UCSD-AML1 (cell line): ENCODE results near the gene KLK13.

Source experiments
- DNase-seq: peaks from one replicate; lab custom pipeline; 2025; ENCODE audit not compliant: unreplicated experiment; lab: John Stamatoyannopoulos, UW

The KLK13 gene, protein sequence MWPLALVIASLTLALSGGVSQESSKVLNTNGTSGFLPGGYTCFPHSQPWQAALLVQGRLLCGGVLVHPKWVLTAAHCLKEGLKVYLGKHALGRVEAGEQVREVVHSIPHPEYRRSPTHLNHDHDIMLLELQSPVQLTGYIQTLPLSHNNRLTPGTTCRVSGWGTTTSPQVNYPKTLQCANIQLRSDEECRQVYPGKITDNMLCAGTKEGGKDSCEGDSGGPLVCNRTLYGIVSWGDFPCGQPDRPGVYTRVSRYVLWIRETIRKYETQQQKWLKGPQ

DNA sequence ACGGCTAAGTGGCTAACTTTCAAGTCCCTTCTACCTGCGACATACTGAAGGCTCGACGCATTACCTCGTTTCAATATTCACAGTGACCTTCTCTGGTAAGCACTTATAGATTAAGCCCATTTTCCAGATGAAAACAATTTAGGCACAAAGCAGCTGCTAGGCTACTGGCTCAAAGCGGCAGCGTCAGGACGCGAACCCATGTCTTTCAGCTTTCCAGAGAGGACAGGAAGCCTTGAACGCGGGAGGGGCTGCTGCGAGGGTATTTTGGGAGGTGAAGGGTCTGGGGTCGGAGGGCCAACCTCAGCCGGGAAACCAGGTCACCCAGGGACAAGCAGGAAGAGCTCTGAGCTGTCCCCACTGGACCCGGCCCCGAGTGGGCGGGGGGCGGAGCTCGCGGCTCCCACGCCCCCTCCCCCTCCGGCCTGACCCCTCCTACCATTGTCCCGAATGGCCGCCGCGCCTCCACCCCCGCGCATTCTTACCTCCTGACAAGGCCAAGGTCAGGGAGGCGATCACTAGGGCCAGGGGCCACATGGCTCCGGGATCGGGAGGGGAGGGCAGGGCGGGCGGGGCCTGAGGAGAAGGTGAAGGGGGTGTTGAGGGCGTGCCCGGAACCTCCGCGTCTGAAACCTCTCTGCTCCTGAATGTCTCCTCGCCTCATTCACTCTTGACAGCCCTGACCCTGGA is at the start of gene KLK13:
KLK13 (minus strand) TSS at position 559 of the 687 bp plus-strand sequence; CDS start at position 534, 25 bp downstream.
- no peak for DNase-seq

DNA sequence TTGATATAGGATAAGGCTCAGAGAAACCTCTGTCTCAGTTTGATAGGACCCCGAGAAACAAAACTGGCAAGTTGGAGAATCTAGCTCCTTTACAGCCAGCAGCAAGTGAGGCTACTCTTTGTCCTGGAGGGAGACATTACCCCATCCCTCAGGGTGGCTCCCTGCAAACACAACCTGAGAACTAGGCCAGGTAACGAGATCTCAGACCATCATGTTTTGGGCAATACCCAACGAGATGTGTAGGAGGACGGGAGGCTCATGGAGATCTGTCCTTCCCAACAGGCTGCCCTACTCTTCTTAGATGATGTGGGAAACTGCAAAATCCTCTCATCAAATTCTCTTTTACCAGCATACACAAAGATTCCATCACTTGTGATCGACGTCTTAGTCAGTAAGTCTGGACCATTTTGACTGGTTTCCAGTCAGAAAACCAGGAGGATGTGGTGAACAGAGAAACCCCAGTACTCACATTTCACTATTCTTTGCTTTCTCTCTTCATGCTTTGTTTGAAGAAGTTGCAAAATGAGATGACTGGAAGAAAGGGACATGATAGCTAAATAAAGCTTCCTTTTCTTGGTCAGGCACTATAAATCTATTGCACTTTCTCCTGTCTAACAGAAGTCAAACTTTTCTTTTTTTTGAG is 49.3 kb upstream of the KLK13 start:
- DNase-seq, result no peak

DNA sequence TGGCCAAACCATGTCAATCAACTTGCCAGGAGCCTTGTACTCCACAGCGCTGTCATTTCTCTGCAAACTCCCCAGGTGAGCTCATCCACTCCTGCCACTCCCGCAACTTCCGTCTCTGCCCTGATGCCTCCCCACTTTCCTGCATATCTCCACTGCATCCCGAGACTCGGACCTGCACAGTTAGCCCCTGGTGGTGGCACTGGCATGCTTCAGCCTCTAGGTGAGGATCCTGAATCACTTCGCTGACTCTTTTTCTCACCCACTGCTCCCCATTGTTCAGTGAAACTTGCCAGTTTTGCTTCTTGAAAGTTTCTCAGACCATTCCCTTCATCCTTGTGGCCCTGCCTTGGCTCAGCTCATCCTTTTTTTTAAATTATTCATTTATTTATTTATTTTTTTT is 46.7 kb upstream of the KLK13 start:
- DNase-seq, result peak; percentile 38

DNA sequence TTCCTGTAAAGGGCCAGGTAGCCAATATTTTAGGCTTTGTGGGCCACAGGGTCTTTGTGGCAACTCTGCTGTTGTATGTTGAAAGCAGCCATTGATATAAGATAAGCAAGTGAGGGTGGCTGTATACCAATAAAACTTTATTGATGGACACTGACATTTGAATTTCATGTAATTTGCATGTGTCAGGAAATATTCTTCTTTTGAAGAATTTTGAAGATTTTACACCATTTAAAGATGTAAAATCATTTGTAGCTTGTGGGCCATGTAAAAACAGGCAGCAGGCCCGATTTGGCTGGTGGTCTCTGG is 45.7 kb upstream of the KLK13 start:
- DNase-seq, result no peak

DNA sequence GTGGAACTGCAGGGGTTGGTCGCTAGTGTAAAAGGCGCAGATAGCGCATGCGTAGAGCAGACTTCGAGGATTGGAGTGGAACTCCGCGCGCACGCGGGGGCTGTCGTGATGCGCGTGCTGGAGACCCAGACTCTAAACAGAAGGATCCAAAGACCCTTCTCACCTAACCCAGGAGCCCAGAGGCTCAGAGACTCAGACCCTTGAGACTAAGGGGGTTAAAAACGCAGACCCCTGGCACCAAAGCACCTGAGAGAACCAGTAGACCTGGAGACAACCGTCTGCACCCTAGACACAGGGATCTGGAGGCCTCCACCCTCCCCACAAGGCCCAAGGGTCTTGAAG is 43.9 kb upstream of the KLK13 start:
- DNase-seq, result no peak

DNA sequence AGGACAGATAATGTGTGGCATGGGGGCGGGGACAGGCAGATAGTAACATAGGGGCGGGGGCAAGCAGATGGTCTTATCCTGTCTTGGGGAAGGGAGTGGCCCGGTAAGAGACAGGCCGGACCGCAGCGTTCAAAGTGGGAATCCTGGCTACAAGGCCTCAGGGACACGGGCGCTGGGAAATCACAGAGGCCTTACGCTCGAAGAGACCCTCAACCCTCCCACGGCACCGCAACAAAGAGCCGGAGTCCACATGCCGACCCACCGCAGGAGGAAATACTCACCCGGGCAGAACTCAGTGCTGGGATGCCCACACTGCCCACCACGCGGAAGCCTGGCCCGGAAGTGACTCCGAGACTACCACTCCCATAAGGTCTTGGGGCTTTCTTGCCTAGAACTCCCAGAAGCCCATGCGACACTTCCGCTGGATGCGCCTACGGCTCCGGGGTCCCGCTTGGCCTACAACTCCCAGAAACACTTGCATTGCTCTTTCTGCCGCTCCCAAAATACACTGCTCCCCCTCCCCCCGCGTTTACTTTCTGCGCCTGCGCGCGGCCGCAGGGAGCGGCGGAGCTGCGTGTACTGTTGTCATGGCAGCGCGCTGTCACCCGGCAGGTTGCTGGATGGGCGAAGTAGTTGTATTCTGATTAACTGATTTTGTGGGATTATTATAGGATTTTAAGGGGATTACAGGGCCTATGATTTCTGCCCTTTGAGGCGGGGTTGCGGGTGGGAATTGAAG is 43.3 kb upstream of the KLK13 start, which contains the start of gene CTU1:
CTU1 (minus strand) TSS at position 344 of the 739 bp plus-strand sequence. CDS start 3,840 bp downstream, outside the sequence.
- peak; percentile 99 for DNase-seq

DNA sequence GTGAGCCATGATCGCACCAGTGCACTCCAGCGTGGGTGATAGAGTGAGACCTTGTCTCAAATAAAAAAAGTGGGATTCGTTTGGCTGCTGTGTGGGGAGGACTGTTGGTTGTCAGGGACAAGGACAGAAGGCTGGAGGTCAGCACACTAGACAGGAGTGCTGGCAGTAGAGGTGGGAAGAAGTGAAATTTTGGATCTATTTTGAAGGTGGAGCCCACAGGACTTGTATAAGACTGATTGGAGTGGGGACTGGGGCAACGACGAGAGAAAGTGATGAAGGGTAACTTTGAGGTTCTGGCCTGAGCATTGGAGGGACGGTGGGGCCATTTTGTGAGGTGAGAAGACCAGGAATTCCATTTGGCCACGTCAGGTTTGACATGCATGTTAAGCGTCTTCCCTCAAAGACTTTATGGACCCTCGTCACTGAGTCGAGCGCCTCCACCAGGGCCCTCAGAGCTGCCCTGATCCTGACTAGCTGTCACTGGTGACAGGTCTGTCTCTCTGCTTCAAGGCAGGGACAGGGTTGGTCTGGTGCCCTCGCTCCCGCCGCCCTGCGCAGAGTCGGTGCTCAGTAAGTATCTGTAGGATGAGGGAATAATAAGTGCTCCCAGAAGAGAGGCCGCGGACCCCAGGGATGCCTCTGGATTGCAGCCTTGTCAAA is 42.6 kb upstream of the KLK13 start:
- DNase-seq, result no peak

DNA sequence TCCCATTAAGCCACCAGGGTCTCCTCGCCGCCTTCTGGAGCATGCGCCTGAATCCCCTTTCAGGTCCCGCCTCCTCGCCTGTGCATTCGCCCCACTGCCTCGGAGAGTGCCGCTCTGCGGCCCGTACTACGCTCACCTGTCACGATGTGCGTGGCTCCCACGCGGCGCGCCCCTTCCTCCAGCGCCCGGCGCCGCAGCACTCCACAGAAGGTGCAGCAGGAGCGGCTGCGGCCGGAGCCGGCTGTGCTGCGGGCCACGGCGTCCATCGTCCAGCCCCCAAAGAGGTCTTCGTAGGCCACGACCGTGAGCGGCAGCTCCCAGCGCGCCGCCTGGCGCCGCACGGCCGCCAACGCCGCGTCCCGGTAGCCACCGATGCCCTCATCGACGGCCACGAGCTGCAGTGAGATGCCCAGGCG is 39.0 kb upstream of the KLK13 start:
- DNase-seq, result no peak

DNA sequence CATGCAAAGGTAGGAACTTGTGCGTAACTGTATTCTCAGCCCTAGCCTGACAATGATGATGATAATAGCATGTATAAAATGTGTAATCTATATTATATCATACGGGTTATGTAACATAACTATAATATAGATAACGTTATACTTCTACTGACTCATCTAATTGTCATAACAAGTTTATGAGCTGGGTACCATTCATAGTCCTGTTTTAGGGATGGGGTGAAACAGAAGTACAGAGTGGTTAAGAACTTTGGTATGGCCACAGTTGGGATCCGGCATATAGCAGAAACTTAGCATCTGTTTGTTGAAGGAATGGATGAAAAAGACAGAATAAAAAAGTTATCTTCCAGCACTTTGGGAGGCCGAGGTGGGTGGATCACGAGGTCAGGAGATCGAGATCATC is 38.1 kb upstream of the KLK13 start:
- DNase-seq, result no peak

DNA sequence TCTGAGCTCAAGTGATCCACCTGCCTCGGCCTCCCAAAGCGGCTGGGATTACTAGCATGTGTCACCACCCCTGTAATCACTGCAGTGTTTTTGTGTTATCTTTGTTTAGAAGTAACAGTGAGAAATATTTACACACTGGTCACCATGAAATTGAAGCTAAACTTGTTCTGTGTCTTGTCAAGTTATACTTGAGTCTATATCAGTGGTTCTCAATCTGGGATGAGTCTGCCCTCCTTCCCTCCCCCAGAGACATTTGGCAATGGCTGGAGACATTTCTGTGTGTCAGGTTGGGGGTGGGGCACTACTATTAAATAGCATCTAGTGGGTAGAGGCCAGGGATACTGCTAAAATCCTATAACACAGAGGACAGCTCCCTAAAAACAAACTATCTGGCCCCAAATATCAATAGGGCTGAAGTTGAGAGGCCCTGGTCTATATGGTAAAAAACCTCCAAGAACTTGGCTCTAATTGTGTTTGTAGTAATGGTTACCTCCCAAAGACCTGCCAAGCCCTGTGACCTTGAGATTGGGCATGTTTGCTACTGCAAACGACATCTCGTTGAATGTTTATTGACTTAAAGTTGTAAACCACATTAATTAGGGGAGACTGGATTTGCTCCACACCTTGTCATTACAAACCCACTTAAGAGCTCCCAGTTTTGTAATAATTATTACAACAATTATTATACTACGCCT is 36.4 kb upstream of the KLK13 start:
- no peak for DNase-seq

DNA sequence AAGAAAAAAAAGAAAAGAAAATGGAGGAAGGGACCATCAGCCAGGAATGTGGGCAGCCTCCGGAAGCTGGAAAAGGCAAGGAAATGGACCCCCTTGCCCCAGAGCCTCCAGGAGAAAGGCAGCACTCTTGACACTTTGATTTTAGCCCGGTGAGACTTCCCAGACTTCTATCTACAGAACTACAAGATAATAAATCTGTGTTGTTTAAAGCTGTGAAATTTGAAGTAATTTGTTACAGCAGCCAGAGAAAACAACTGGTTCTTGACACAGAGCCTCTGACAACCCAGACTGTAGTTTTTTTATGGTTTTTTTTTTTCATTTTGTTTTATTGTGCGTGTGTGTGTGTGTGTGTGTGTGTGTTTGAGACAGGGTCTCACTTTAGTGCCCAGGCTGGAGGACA is 35.7 kb upstream of the KLK13 start:
- DNase-seq, result no peak

DNA sequence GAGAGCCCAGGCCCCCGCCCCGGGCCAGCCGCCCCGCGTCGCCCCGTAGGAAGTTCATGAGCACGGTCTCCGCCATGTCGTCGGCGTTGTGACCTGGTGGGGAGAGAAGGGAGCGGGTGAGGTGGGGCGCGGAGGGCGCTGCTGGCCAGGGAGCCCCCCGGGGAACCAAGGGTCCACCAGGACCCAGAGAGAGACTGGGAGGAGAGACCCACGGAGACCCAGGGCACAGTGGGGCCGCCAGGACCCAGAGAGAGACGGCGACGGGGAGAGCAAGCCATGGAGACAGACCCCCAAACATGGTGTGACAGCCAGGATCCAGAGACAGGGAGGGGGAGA is 34.1 kb upstream of the KLK13 start:
- no peak for DNase-seq

DNA sequence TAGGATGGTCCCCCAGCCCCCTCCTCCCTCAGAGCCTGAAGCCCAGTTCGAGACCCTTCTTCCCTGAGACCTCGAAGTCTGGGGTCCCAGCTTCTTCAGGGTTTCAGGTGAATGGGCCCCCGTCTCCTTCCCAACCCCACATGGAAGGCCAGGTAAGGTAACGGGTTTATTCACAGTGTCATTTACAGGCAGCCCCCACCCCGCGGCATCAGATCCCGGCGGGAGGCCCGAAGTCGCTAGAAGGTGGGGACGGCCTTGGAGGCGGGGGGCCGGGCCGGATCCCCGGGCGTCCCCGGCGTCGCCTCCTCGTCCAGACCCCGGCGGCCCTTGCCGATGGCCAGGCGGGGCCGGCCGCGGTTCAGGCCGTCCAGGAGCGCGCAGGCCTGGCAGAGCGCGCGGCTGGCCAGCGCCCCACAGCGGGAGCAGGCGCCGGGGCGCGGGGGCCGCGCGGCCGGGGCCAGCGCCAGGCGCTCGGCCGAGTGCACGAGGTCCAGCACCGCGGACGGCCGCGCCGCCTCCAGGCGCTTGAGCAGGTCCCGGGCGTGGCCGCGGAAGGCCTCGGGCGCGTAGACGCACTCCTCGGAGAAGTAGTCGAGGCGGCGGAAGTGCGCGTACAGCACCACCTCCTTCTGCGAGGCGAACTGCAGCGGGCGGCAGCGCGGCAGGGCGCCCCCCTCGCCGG is 33.6 kb upstream of the KLK13 start:
- DNase-seq, result no peak

DNA sequence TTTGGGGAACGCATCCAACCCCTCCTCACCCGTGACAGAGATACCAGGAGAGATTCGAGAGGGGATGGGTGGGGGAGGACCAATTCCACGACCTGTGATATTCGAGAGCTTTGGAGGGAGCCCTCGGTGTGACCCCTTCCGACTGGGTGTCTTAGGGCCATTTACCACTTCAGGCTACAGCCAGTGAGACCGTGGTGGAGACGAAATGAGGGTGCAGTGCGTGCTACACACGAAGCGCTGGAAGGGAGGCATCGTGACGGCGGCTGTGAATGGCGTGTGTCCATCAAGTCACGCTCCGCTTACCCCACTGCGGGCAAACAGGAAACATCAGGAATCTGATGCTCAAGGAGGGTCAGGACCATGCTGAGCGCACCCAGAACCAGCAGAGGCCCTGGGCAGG is 32.9 kb upstream of the KLK13 start:
- no peak for DNase-seq

DNA sequence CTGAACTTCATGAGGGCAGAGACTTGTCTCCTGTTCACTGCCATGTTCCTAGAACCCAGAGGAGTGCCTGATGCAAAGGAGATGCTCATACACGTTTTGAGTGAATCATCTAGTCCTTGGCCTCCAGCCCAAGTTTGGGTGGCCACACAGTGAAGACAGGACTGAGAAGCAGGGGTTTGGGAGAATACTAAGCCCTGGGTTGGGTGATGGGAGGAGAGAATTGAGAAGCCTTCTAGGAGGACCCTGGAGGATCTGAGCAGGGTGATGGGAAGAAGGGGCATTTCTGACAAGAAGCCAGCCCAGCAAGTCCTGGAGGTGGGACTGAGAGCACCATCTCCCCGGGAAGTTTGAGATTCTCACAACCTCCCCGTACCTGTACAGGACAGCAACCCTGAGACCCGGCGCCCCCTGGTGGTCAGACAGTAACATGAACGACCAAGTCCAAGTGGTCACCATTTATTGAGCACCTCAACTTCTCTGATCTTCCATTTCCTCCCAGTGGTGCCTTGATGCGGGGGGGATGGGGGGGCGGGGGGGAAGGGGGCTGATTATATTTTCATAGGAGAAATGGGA is 32.4 kb upstream of the KLK13 start:
- DNase-seq, result peak; percentile 55

DNA sequence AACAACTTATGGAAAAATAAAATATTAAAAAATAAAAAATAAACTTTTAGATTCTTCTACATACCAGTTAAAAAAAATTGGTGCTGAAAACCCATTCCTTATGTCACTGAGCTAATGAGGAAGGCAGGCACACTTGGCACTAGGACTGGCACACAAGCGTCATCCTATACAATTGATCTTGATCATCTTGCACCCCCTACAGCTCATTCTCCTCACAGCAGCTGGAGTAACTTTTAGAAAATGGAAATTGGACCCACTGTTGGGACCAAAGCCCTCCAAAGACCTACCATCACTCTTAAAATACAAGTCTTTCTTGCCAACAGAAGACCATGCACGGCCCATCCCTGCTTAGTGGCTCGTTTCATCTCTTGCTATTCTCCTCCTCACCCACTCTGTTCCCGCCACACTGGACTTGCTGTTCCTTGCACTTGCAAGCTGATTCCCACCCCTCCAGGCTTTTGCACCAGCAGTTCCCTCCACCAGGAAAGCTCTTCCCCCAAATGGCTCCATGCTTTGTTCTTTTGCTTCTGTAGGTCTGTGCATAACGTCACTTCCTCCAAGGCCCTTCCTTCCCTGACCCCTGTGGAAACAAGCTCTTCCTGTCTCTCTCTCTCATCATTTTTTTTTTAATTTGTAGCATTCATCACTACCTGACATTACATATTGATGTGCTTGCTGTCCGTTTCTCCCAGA is 31.7 kb upstream of the KLK13 start:
- DNase-seq, result no peak

DNA sequence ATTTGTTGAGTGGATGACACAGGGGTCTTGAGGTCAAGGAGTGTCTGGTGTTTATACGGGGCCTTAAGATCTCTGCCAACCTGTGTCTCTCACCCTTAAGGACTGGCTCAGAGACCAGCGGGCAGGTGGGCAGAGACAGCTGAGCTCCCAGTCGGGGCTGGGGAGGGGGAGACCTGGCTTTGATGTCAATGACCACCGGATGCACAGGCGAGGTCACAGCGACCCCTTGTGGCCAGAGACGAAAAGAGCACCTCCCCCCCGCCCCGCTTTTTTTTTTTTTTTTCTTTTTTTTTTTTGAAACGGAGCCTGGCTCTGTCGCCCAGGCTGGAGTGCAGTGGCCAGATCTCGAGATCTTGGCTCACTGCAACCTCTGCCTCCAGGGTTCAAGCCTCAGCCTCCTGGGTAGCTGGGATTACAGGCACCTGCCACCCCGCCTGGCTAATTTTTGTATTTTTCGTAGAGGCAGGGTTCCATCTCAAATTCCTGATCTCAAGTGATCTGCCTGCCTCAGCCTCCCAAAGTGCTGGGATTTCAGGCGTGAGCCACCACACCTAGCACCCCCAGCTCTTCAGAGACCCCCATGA is 29.9 kb upstream of the KLK13 start:
- DNase-seq, result peak; percentile 53

DNA sequence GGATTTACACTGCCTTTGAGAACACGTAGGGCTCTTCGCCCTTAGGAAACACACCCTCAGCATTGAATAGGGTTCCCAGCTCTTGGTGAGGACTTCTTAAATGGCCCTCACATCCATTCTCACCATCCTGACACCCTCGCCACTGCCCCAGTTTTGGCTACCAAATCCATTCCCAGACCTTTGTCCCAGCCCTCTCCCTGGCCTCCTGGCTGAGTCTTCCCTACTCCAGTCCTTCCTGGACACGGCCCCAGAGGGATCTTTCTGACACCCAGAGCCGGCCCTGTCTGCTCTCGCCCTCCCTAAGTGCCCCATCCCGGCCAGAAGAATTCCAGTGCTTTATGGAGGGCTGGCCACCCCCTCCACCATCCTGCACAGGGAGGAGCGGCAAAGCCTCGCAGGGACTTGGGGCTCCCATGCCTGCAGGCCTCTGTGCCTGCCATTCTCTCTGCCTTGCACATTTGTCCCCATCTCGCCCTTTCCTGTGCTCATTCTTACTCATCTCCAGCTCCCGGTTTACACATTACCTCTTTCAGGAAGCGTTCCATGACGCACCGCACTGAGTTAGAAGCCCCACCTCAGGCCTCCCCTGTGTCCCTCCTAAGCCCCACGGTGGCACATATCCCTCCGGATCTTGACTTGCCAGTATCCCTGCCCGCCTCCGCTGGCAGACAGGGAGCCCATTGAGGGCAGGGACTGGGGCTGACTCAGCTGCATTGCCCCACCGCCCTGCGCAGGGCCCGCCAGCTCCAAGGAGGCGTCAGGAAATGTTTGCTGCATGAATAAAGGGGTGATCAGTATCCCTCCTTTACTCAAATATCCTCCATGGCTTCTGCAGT is 28.8 kb upstream of the KLK13 start:
- DNase-seq, result no peak
